HG03442 (cell line): ENCODE results near the gene SHD.
"Not testable (repeated sequence)": the region's sequence is repeated elsewhere in the genome, so short reads cannot be mapped to it uniquely, and the experiment has no call there.

ENCODE experiments used
- ATAC-seq: cut with Tn5 transposase; IDR thresholded peaks from one replicate; pipeline ENCODE4 v1.9.1; 2021; ENCODE audit warnings: mild to moderate bottlenecking, moderate library complexity; ENCODE audit not compliant: unreplicated experiment

SHD gene

GRCh38 chr19:4266253-4267000 lies 12.6 kb upstream of the SHD start:
- ATAC-seq = no peak

DNA sequence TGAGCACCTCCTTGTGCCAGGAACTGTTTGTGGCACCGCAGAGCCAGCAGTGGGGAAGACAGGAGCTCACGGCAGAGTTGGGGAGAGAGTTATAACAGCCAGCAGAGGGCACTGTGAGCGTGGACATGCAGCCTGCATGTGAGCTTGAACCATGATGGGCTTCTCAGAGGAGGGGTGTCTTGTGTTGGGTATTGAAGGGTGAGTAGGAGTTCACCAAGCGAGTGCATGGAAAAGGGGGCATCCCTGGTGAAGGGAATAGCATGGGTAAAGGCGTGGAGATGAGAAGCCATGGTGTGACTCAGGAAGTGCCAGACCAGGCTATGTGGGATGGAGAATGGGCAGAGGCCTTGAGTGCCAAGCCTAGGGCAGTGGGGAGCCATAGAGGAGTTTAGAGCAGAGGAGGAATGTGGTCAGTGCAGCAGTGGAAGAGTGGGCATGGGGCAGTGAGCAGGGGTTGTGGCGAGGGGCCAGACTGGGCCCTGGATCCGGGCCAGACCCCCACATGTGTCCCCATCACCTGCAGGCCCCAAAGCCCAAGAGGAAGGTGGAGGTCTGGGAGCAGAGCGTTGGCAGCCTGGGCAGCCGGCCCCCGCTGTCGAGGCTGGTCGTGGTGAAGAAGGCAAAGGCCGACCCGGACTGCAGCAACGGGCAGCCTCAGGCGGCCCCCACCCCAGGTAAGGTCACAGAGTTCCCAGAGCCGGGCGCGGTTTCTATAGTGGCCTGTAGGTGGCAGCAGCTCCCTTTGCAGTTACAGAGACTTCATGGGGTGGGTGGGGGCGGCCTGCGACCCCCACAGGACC lies 11.8 kb upstream of the SHD start:
- no peak for ATAC-seq

DNA sequence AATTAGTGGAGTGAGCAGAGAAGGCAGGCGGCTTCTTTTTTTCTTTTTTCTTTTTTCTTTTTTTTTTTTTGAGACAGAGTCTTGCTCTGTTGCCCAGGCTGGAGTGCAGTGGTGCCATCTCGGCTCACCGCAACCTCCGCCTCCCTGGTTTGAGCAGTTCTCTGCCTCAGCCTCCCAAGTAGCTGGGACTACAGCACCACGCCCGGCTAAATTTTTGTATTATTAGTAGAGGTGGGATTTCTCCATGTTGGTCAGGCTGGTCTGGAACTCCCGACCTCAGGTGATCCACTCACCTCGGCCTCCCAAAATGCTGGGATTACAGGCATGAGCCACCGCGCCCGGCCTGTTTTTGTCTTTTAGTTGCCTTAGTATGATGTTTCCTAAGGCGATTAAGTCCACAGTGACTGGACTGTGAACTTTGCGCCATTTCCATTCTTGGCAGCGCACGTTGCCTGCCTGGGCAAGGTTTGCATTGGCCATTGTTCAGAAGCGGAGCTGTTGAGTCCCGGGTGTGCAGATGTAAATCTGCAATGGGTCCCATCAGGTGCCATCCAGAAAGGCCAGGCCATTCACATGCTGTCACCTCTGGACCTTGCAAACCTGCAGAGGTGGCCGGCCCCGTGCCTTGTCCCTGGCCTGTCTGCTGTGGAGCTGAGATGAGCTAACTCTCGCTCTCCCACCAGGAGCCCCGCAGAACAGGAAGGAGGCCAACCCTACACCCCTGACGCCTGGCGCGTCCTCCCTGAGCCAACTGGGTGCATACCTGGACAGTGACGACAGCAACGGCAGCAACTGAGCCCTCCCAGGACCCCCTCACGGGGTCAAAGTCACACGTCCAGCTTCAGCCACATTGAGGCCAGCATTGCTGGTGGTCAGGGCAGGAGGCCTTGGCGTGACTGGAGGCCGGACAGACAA lies 10.9 kb upstream of the SHD start:
- ATAC-seq = no peak

GRCh38 chr19:4268816-4269430 lies 10.1 kb upstream of the SHD start:
- ATAC-seq = no peak

GRCh38 chr19:4272894-4273293 lies 6.2 kb upstream of the SHD start:
- no peak for ATAC-seq

DNA sequence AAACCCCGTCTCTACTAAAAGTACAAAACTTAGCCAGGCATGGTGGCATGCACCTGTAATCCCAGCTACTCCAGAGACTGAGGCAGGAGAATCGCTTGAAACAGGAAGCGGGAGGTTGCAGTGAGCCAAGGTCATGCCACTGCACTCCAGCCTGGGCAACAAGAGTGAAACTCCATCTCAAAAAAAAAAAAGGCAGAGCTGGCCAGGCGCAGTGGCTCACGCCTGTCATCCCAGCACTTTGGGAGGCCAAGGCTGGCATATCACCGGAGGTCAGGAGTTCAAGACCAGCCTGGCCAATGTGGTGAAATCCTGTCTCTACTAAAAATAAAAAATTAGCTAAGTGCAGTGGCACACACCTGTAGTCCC lies 4.8 kb upstream of the SHD start:
- not testable (repeated sequence) for ATAC-seq

- no peak for ATAC-seq
Observed at GRCh38 chr19:4277191-4277696, 1.8 kb upstream of the SHD start.

- no peak for ATAC-seq
Observed at GRCh38 chr19:4278010-4278409, 1.1 kb upstream of the SHD start.

GRCh38 chr19:4279267-4279529 lies 132 bp downstream of the SHD start:
- ATAC-seq = no peak

GRCh38 chr19:4279530-4280422 lies 710 bp downstream of the SHD start:
- no peak for ATAC-seq

- no peak for ATAC-seq
Observed at GRCh38 chr19:4284176-4284958, 5.3 kb downstream of the SHD start.

- ATAC-seq = no peak
Observed at GRCh38 chr19:4284974-4285373, 5.9 kb downstream of the SHD start.

- ATAC-seq = not testable (repeated sequence)
Observed at GRCh38 chr19:4286141-4286540, 7.1 kb downstream of the SHD start.

- no peak for ATAC-seq
Observed at GRCh38 chr19:4288091-4288777, 9.2 kb downstream of the SHD start.

GRCh38 chr19:4291184-4291732 lies 12.2 kb downstream of the SHD start:
- ATAC-seq = no peak

DNA sequence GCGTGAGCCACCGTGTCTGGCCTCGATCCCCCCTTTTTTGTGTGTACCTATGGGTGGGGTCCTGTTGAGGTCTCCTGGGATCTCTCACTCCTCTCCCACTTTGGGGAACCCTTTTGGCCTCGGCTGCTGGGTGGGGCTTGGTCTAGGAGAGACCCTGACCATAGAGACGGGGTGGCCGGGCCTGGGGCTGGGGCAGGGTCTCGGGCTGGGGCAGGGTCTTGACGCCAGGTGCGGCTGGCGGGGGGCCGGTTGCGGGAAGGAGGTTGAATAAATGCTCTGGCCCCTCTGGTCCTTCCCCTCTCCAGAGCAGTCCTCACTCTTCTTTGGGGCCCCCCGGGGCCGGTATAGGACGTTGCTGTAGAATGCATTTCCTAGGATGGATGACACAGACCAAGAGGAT lies 13.4 kb downstream of the SHD start:
- no peak for ATAC-seq

DNA sequence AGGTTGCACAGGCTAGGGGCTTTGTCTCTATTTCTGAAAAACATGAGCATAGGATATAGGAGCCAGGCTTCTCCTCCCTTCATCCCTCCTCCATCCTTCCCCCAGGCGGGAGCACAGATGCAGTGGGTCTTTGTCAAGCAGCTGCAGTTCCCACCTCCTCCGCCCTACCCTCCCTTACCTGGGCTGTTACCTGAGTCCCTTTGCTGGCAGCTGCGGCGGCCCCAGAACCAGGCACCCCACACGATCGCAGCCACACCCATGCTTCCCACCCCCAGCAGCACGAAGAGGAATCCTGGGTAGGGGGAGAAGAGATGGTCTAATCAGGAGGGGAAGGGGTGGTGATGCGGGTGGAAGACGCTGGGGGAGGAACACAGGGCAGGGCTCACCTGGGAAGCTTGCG lies 15.3 kb downstream of the SHD start:
- ATAC-seq = no peak
